Thymus (tissue), 11 donors: ENCODE measurements around the gene ATP6V1G1. TPM values are rescaled to one million over a fixed set of nuclear protein-coding genes. Genes with fewer than 3 reads are reported as not detected.

Experiments used
- DNase-seq, 9 donors: peaks; one replicate each; pipeline ENCODE4 v3.0.0-alpha.2; 2013; ENCODE audit warnings: low spot score in 9 of 9, low read depth in 6 of 9, missing footprints in 1 of 9
- H3K27ac ChIP-seq, 2 donors: one replicate each; pipeline ENCODE4 v1.5.1; 2013; ENCODE audit warnings: control low read depth in 1 of 2, low read depth in 1 of 2, low read length in 1 of 2, mild to moderate bottlenecking in 1 of 2, moderate library complexity in 1 of 2
- H3K27me3 ChIP-seq, 2 donors: one replicate each; pipeline ENCODE4 v1.5.1; 2013; ENCODE audit warnings: low read length in 1 of 2; ENCODE audit not compliant: control insufficient read depth in 2 of 2, insufficient read depth in 1 of 2
- H3K36me3 ChIP-seq, 2 donors: one replicate each; pipeline ENCODE4 v1.5.1; 2013; ENCODE audit warnings: low read length in 1 of 2, mild to moderate bottlenecking in 1 of 2, moderate library complexity in 1 of 2; ENCODE audit not compliant: control insufficient read depth in 2 of 2, insufficient read depth in 2 of 2
- H3K4me1 ChIP-seq, 2 donors: one replicate each; pipeline ENCODE4 v1.5.1; 2013; ENCODE audit warnings: low read length in 2 of 2; ENCODE audit not compliant: control insufficient read depth in 2 of 2, insufficient read depth in 2 of 2
- H3K4me3 ChIP-seq, 2 donors: one replicate each; pipeline ENCODE4 v1.5.1; 2013; ENCODE audit warnings: low read length in 2 of 2, control low read depth in 1 of 2, mild to moderate bottlenecking in 1 of 2
- H3K9me3 ChIP-seq, 2 donors: one replicate each; pipeline ENCODE4 v1.5.1; 2013; ENCODE audit warnings: low read length in 1 of 2, mild to moderate bottlenecking in 1 of 2; ENCODE audit not compliant: control insufficient read depth in 2 of 2, insufficient read depth in 1 of 2
- WGBS: extraction: QIAGEN DNeasy Blood & Tissue Kit; methylation state at CpG from one replicate; pipeline ENCODE4 v1.1.7; 2013; 5-methylcytosine and 5-hydroxymethylcytosine counted together
- polyA plus RNA-seq: library from polyadenylated mRNA; stranded (reverse); fragments of 200-250 nt; gene quantifications from one replicate; pipeline ENCODE4 v1.2.3, GENCODE V29; 2013
- total RNA-seq: library from RNA; stranded (reverse); fragments of 120-200 nt; gene quantifications from one replicate; pipeline ENCODE4 v1.2.4, GENCODE V29; 2013
- donor health status: healthy.

ATP6V1G1 gene
- total and polyA plus RNA-seq, 2 donors: 168 to 222 TPM

GRCh38 chr9:114613087-114613486 is 25.5 kb downstream of the ATP6V1G1 start:
- Histone ChIP-seq H3K4me1 (peaks cover 14 to 33% of the 10 kb centered on the region in 2 donors), H3K27ac (no peak overlapping the region), H3K4me3 (no peak overlapping the region), H3K36me3 (peaks cover 6% of the 10 kb centered on the region in 2 donors), H3K9me3 (no peaks in the 10 kb centered on the region), H3K27me3 (no peaks in the 10 kb centered on the region)
- no peak for DNase-seq
- WGBS: 88% methylated on average over 7 of the region's 7 CpGs

GRCh38 chr9:114613919-114614318 is 26.4 kb downstream of the ATP6V1G1 start:
- peaks cover 6 to 9% of the 10 kb centered on the region in 2 donors for H3K36me3 ChIP-seq
- H3K9me3 ChIP-seq: no peaks in the 10 kb centered on the region
- no peak overlapping the region for H3K4me3 ChIP-seq
- WGBS: 66% methylated on average over 3 of the region's 3 CpGs
- no peak overlapping the region for H3K27ac ChIP-seq
- DNase-seq: no peak
- peaks cover 14 to 33% of the 10 kb centered on the region in 2 donors for H3K4me1 ChIP-seq
- H3K27me3 ChIP-seq: no peaks in the 10 kb centered on the region

GRCh38 chr9:114614373-114614772 is 26.8 kb downstream of the ATP6V1G1 start:
- Histone ChIP-seq H3K9me3 (no peaks in the 10 kb centered on the region), H3K27me3 (no peaks in the 10 kb centered on the region), H3K36me3 (peaks cover 6 to 9% of the 10 kb centered on the region in 2 donors), H3K4me3 (no peak overlapping the region), H3K4me1 (peaks cover 14 to 33% of the 10 kb centered on the region in 2 donors), H3K27ac (no peak overlapping the region)
- over 99% methylated on average over 3 of the region's 3 CpGs for WGBS
- DNase-seq: no peak

- Histone ChIP-seq H3K36me3 (peaks cover 8 to 9% of the 10 kb centered on the region in 2 donors), H3K4me1 (peaks cover 10 to 24% of the 10 kb centered on the region in 2 donors), H3K27ac (peak overlapping the region; percentile 60 to 87), H3K4me3 (no peak overlapping the region), H3K27me3 (no peaks in the 10 kb centered on the region), H3K9me3 (no peaks in the 10 kb centered on the region)
- WGBS: 13% methylated on average over 4 of the region's 4 CpGs
- DNase-seq: peak in 1 of 9 donors; percentile 36
Measured at GRCh38 chr9:114616684-114617520, 29.3 kb downstream of the ATP6V1G1 start.

GRCh38 chr9:114619191-114619761 is 31.7 kb downstream of the ATP6V1G1 start:
- H3K4me3 ChIP-seq: peak overlapping the region in 1 of 2 donors; percentile 30
- peak overlapping the region; percentile 67 to 85 for H3K27ac ChIP-seq
- H3K27me3 ChIP-seq: no peaks in the 10 kb centered on the region
- no peaks in the 10 kb centered on the region for H3K9me3 ChIP-seq
- H3K4me1 ChIP-seq: peaks cover 3 to 11% of the 10 kb centered on the region in 2 donors
- WGBS: 54% methylated on average over 13 of the region's 13 CpGs
- no peak for DNase-seq
- H3K36me3 ChIP-seq: peaks cover 9 to 19% of the 10 kb centered on the region in 2 donors

- Histone ChIP-seq H3K27ac (no peak overlapping the region), H3K4me1 (peaks cover 3 to 10% of the 10 kb centered on the region in 2 donors), H3K4me3 (no peak overlapping the region), H3K27me3 (no peaks in the 10 kb centered on the region), H3K9me3 (no peaks in the 10 kb centered on the region), H3K36me3 (peaks cover 16 to 21% of the 10 kb centered on the region in 2 donors)
- 97% methylated on average over 7 of the region's 7 CpGs for WGBS
- DNase-seq: no peak
Measured at GRCh38 chr9:114621561-114621960, 34.0 kb downstream of the ATP6V1G1 start.

GRCh38 chr9:114621975-114622609 is 34.5 kb downstream of the ATP6V1G1 start:
- no peaks in the 10 kb centered on the region for H3K9me3 ChIP-seq
- no peak for DNase-seq
- H3K27me3 ChIP-seq: no peaks in the 10 kb centered on the region
- H3K4me3 ChIP-seq: no peak overlapping the region
- H3K27ac ChIP-seq: no peak overlapping the region
- WGBS: 96% methylated on average over 2 of the region's 2 CpGs
- H3K36me3 ChIP-seq: peaks cover 21 to 25% of the 10 kb centered on the region in 2 donors
- peaks cover 0 to 5% of the 10 kb centered on the region in 2 donors for H3K4me1 ChIP-seq

GRCh38 chr9:114624677-114625076 is 37.1 kb downstream of the ATP6V1G1 start:
- peaks cover 35 to 45% of the 10 kb centered on the region in 2 donors for H3K36me3 ChIP-seq
- over 99% methylated on average over 2 of the region's 2 CpGs for WGBS
- H3K4me1 ChIP-seq: no peaks in the 10 kb centered on the region
- no peak overlapping the region for H3K27ac ChIP-seq
- no peak for DNase-seq
- no peaks in the 10 kb centered on the region for H3K27me3 ChIP-seq
- no peak overlapping the region for H3K4me3 ChIP-seq
- H3K9me3 ChIP-seq: no peaks in the 10 kb centered on the region
